Muscle of back (tissue), 13 donors: Measurements from ENCODE around the gene NAV1. TPM values are rescaled to one million over a fixed set of nuclear protein-coding genes. Genes with fewer than 3 reads are reported as not detected.
"Not testable (repeated sequence)": the region's sequence is repeated elsewhere in the genome, so short reads cannot be mapped to it uniquely, and the experiment has no call there.

Experiments used
- DNase-seq, 3 donors: peaks; one replicate each; pipeline versions ENCODE4 v3.0.0 to v3.0.0-alpha.2; 2013
- long read RNA-seq, 9 donors: transcript quantifications; one replicate each; lab custom pipeline, GENCODE V29; 2026
- polyA plus RNA-seq, 10 donors: library from polyadenylated mRNA; unstranded; fragments of 120-200 nt; gene quantifications; one replicate each; pipeline ENCODE4 v1.2.1, GENCODE V29; 2013; ENCODE audit not compliant: insufficient read length in 10 of 10

Gene NAV1, protein sequence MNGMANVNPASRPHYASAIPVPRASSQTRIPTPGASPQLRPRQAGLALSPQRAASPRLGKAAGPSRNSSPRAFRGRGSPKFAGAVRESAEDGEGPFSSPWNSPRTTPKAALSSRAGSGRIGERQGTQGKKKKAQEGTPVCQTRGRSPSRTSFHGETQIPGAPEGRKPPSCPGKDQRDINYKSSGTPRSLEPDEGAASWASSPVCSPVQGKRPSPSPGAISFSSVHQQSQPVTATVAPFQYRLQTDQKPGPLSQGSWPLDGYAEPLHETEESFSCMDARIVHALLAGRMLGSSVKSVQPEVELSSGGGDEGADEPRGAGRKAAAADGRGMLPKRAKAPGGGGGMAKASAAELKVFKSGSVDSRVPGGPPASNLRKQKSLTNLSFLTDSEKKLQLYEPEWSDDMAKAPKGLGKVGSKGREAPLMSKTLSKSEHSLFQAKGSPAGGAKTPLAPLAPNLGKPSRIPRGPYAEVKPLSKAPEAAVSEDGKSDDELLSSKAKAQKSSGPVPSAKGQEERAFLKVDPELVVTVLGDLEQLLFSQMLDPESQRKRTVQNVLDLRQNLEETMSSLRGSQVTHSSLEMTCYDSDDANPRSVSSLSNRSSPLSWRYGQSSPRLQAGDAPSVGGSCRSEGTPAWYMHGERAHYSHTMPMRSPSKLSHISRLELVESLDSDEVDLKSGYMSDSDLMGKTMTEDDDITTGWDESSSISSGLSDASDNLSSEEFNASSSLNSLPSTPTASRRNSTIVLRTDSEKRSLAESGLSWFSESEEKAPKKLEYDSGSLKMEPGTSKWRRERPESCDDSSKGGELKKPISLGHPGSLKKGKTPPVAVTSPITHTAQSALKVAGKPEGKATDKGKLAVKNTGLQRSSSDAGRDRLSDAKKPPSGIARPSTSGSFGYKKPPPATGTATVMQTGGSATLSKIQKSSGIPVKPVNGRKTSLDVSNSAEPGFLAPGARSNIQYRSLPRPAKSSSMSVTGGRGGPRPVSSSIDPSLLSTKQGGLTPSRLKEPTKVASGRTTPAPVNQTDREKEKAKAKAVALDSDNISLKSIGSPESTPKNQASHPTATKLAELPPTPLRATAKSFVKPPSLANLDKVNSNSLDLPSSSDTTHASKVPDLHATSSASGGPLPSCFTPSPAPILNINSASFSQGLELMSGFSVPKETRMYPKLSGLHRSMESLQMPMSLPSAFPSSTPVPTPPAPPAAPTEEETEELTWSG (N-terminal part only)
- polyA plus RNA-seq = 10 to 100 TPM; 16.4 to 32.6 (median 23.5) TPM
- long read RNA-seq, donor 1, partial matches to known transcripts = 8 of 10 reads
- long read RNA-seq, donor 1, other reads (novel, unspliced or antisense) = 0 of 10 reads
- long read RNA-seq, donor 2 = 0 reads
- long read RNA-seq, donor 3 = 0 reads
- long read RNA-seq, donor 4 = 0 reads
- long read RNA-seq, donor 5, partial matches to known transcripts = 22 of 23 reads
- long read RNA-seq, donor 5, other reads (novel, unspliced or antisense) = 0 of 23 reads
- long read RNA-seq, donor 6, partial matches to known transcripts = 0 of 1 reads
- long read RNA-seq, donor 6, other reads (novel, unspliced or antisense) = 0 of 1 reads
- long read RNA-seq, donor 7, partial matches to known transcripts = 5 of 8 reads
- long read RNA-seq, donor 7, other reads (novel, unspliced or antisense) = 0 of 8 reads
- long read RNA-seq, donor 8 = 0 reads
- long read RNA-seq, donor 9, partial matches to known transcripts = 0 of 1 reads
- long read RNA-seq, donor 9, other reads (novel, unspliced or antisense) = 0 of 1 reads

GRCh38 chr1:201538612-201539551 lies at the start of gene NAV1:
Gene NAV1 (plus strand): TSS chr1:201539127. CDS start chr1:201622885, 83,758 bp downstream.
- DNase-seq = peak; percentile 63 to 85 (median 84)

GRCh38 chr1:201489643-201490261 lies 49.2 kb upstream of the NAV1 start:
- DNase-seq = no peak

GRCh38 chr1:201490708-201491131 lies 48.2 kb upstream of the NAV1 start:
- no peak for DNase-seq

DNA sequence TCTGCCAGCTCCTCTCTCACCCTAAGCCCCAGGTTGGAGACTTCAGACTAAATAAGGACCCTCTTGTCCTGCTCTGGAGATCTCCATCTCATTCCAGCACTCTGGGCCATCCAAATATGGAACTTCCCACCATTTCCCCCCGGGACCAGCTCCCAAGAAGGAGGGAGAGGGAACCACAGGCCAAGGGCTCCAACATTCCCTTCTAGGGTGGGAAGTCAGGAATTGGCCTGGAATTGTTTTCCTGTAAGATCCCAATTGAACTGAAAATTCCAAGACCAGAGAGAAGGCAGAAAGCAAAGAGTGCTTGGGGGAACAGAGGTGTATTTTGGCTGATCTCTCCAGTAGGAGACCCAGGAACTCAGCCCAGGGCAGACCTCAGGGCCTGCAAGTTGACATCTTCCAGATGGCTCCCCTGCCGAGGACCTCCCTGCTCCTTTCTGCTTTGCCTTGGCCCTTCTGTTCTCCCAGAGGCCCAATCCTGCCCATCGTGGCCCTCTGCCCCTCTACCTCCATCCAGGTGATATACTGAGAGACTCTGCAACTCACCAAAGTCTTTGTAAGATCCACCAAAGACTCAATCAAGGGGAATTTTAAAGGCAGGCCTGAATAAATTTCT lies 46.9 kb upstream of the NAV1 start:
- DNase-seq = no peak

- DNase-seq = not testable (repeated sequence)
Measured at GRCh38 chr1:201493026-201493656, 45.8 kb upstream of the NAV1 start.

DNA sequence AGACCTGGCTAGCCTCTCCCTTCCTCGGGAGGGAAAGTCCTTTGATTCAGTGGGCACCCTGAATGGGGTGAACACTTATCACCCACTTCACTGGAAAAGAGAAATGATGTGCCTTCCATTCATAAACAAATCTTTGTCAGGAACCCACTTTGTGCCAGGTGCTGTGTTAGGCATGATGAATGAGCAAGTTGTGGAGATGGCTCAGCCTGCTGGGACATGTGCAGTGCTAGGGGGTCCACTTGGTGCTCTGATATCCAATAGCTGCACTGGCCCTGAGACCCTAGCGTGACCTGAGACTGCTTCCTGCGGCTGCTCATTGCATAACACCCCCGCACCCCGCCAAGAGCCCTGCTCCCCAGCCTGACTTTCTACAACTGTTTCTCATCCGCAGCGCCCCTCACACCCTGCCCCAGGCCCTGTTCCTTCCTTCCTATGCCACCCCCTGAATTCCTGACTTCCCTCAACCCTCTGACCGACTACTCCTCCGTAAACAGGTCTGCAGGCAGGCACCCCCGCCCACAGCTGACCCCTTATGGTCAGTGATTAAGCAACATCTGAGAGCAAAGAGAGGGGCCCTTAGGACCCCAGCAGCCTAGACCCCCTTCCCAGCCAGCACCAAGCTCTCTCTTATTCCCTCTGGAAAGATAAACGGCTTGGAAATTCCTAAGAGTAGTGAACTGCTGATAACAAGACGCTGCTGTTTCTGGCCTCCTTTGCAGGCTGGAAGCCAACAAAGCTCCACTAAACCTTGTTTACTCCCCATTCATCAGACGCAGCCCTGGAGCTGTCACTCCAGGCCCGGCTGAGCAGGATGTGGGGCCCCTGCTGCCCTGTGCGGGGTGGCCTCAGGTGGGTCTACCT lies 44.9 kb upstream of the NAV1 start:
- DNase-seq = peak in 1 of 3 donors; percentile 66

- peak in 2 of 3 donors; percentile 69 to 86 for DNase-seq
Measured at GRCh38 chr1:201495551-201496295, 43.2 kb upstream of the NAV1 start.

- DNase-seq = no peak
Measured at GRCh38 chr1:201496296-201496690, 42.6 kb upstream of the NAV1 start.

- no peak for DNase-seq
Measured at GRCh38 chr1:201497935-201498509, 40.9 kb upstream of the NAV1 start.

DNA sequence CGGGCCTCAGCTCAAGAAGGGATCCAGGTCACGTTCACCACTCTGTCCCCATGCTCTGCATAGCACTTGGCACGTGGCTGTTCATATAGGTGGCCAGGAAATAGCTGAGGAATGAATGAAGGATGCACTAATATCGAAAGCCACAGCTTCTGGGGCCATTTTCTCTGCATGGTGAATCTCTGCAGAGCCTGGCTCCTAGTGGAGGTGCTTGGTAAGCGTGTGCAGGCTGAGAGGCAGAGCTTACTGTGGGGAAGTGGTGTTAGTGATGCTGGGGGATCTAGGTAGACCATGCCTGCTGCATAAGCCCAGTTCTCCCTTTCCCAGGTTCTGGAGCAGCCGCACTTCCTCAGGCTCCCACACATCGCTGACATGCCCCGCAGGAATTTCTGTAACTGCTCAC lies 40.3 kb upstream of the NAV1 start:
- DNase-seq = no peak

DNA sequence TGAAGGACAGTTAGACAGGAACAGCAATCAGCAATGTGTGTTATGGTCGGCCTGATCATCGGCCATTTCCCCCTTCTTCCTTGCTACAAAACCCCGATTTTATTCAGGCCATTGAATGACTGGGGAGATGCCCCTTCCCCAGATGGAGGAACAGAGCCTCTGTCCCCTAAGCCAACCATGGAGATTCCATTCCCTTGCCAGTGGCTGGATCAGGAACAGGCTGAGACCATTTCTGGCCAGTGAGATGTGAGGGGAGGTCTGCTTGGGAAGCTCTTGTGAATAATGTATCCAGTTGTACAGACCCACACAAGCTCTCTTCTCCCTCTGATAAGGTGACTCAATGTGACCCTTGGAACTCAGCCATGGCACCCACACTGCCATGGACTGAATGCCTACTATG lies 39.7 kb upstream of the NAV1 start:
- DNase-seq = no peak

- DNase-seq = peak in 1 of 3 donors; percentile 58
Measured at GRCh38 chr1:201499795-201500669, 38.9 kb upstream of the NAV1 start.

DNA sequence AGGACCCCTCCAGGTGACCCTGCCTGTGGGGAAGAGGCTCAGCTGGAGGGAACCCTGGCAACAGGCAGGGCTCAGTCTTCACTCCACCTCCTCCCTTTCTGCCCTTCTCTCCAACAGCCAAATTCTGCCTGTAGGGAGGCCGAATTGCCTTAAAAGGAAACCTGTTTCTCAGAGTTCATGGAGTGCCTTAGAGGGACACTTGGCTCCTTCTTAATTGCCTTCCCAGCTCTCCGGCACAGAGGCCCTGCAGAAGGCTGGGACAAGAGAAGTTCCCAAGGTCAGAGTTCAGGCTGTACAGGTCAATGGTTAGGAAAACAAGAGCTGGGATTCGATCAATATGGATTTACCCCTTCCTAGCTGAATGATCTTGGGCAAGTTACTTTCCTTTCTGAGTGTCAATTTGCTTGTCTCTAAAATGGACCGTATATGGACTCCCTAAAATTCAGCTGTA lies 38.2 kb upstream of the NAV1 start:
- no peak for DNase-seq

DNA sequence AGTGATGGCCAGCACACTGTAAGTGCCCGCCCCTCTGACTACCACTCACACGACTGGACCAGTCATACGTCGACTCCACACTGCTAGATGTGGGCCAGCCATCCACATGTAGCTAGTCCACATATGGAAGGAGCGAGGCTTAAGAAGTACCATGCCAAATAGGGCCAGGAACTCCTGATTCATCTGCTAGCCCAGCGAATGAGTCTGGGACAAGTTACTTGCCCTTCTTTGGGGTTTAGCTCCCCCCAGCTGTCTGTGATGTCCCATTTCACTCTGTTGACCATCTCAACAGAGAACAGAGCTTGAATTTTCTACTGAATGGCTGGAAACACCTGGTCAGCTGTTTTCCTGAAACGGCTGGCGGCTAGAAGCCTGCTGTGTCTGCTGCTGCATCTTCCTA lies 37.8 kb upstream of the NAV1 start:
- DNase-seq = no peak
